ENCODE results near the gene BARHL2. TPM values are rescaled to one million over a fixed set of nuclear protein-coding genes. Genes with fewer than 3 reads are reported as not detected.

The BARHL2 gene
- total and polyA plus RNA-seq, 10 of the 15 experiments (the other 5 are each of a cell fraction or from before 2014, with no cell fraction given), result not detected

GRCh38 chr1:90715309-90715708 is 1.8 kb downstream of the BARHL2 start:
- SMC1A ChIA-PET (ENCODE audit: uncharacterized antibody, unreplicated experiment), result interaction anchor here (0.6 to 1.3 kb wide), 3 partner anchors 14 to 603 kb away, joined by 3 to 5 read pairs (median 4); no protein-coding TSS in a partner anchor
- intact Hi-C loops (cut with micrococcal nuclease; ENCODE audit: unreplicated experiment), result no loop called here
- no TSS peak for BruUV-seq (replicated peaks)
- Histone ChIP-seq H3K27me3 (replicated peaks in 1 of 2; ENCODE audit: control insufficient read depth in 2 of 2, insufficient read depth in 2 of 2, low read length in 1 of 2) (peaks cover 34 to 37% of the 10 kb centered on the region in 2 experiments), H3K9ac (ENCODE audit: control insufficient read depth, insufficient read depth, low read length) (no peak overlapping the region), H3K27ac (ENCODE audit: control insufficient read depth, insufficient read depth) (no peak overlapping the region), H3K9me3 (replicated peaks; ENCODE audit: control insufficient read depth, insufficient read depth, low read length) (peaks cover 1% of the 10 kb centered on the region; the same call in 2 of the 3 replicates), H3K4me3 (no peak overlapping the region), H2AFZ (ENCODE audit: control insufficient read depth, low read depth, low read length) (no peak overlapping the region), H4K20me1 (ENCODE audit: control insufficient read depth, insufficient read depth) (no peaks in the 10 kb centered on the region), H3K79me2 (ENCODE audit: control insufficient read depth, insufficient read depth, low read length) (no peaks in the 10 kb centered on the region), H3K36me3 (ENCODE audit: control insufficient read depth in 2 of 2, insufficient read depth in 2 of 2, low read length in 1 of 2) (no peaks in the 10 kb centered on the region), H3K4me2 (ENCODE audit: control insufficient read depth, insufficient read depth) (no peak overlapping the region), H3K4me1 (ENCODE audit: control insufficient read depth, insufficient read depth, low read length) (no peaks in the 10 kb centered on the region)
- no peak for DNase-seq (ENCODE audit: low read depth, low spot score)
- in situ Hi-C loops (cut with MboI), result no loop called here
- CTCF ChIA-PET, result no interaction called here
- no peak for FAIRE-seq
- RAD21 ChIA-PET (ENCODE audit: unreplicated experiment), result interaction anchor here (1.2 kb wide), 1 partner anchor 13 kb away, joined by 4 read pairs; no protein-coding TSS in a partner anchor
- no peak for ATAC-seq
- WGBS (ENCODE audit: insufficient coverage, insufficient replicate concordance, low lambda C conversion rate, missing lambda C conversion rate), result 1% methylated on average over 5 of the region's 5 CpGs
- POLR2A ChIA-PET, result no interaction called here
- no peak for TF ChIP-seq KAT2A (conservative IDR thresholded peaks at IDR 0.05; ENCODE audit: control insufficient read depth, low read depth, low read length)
- TF ChIP-seq NFIC (IDR thresholded peaks at IDR 0.05; ENCODE audit: low read depth, low read length), result no peak
- no peak for TF ChIP-seq YBX1 (IDR thresholded peaks at IDR 0.05)
- TF ChIP-seq GABPA (IDR thresholded peaks at IDR 0.05; ENCODE audit: low read depth), result no peak
- no peak for TF ChIP-seq ZNF217 (IDR thresholded peaks at IDR 0.05)
- TF ChIP-seq USF1 (IDR thresholded peaks at IDR 0.05; ENCODE audit: borderline replicate concordance, extremely low read length, insufficient read depth, low read depth, low read length), result no peak
- no peak for TF ChIP-seq ZNF687 (IDR thresholded peaks at IDR 0.05)
- no peak for TF ChIP-seq FOS (IDR thresholded peaks at IDR 0.05; ENCODE audit: borderline replicate concordance, extremely low read depth, insufficient read length)
- no peak for TF ChIP-seq JUNB (IDR thresholded peaks at IDR 0.05)
- TF ChIP-seq NR2F1 (conservative IDR thresholded peaks at IDR 0.05), result no peak
- TF ChIP-seq SRF (IDR thresholded peaks at IDR 0.05; ENCODE audit: low read depth in 2 of 2, low read length in 2 of 2), result no peak
- TF ChIP-seq, protein P1, sequence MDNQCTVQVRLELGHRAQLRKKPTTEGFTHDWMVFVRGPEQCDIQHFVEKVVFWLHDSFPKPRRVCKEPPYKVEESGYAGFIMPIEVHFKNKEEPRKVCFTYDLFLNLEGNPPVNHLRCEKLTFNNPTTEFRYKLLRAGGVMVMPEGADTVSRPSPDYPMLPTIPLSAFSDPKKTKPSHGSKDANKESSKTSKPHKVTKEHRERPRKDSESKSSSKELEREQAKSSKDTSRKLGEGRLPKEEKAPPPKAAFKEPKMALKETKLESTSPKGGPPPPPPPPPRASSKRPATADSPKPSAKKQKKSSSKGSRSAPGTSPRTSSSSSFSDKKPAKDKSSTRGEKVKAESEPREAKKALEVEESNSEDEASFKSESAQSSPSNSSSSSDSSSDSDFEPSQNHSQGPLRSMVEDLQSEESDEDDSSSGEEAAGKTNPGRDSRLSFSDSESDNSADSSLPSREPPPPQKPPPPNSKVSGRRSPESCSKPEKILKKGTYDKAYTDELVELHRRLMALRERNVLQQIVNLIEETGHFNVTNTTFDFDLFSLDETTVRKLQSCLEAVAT (IDR thresholded peaks at IDR 0.05), result no peak
- TF ChIP-seq NR2C1 (IDR thresholded peaks at IDR 0.05), result no peak
- TF ChIP-seq E2F4 (IDR thresholded peaks at IDR 0.05; ENCODE audit: low read depth, low read length), result no peak
- TF ChIP-seq RB1 (IDR thresholded peaks at IDR 0.05; ENCODE audit: borderline replicate concordance), result no peak
- TF ChIP-seq, protein P2, sequence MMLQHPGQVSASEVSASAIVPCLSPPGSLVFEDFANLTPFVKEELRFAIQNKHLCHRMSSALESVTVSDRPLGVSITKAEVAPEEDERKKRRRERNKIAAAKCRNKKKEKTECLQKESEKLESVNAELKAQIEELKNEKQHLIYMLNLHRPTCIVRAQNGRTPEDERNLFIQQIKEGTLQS (IDR thresholded peaks at IDR 0.05; ENCODE audit: borderline replicate concordance, extremely low read depth, low read depth, low read length), result no peak
